Endothelial cell of umbilical vein (primary cell): ENCODE measurements around the gene UPB1. TPM values are rescaled to one million over a fixed set of nuclear protein-coding genes. Genes with fewer than 3 reads are reported as not detected.

Source experiments
- BruUV-seq: library from RNA; stranded (reverse); fragments of 400-500 nt; replicated peaks from 2 replicates; lab custom pipeline; 2021; lab: Mats Ljungman, UMichigan
- CTCF ChIA-PET: fragments of 300-600, 350-600 bp; sonication (Branson Sonifier 250); formaldehyde crosslinking; loops from one replicate; lab custom pipeline; 2021; ENCODE audit warnings: antibody characterized with exemption, inconsistent platforms; lab: Charles Lee
- POLR2A ChIA-PET: fragments of 300-600, 350-600 bp; sonication (Branson Sonifier 250); formaldehyde crosslinking; loops from one replicate; lab custom pipeline; 2021; ENCODE audit warnings: antibody characterized with exemption, inconsistent platforms; lab: Charles Lee
- DNase-seq: peaks from one replicate; pipeline ENCODE4 v3.0.0-alpha.2; 2011; ENCODE audit warnings: low read depth, low spot score
- FAIRE-seq: peaks from 2 replicates; lab custom pipeline; 2011; peaks lifted over from hg19 to GRCh38; lab: Jason Lieb, UNC
- H2AFZ ChIP-seq: 2 replicates; pipeline ENCODE4 v1.6.0; 2012; ENCODE audit warnings: low read depth, low read length, control low read depth, inconsistent platforms
- H3K27ac ChIP-seq: 2 replicates; pipeline ENCODE4 v1.5.1; 2011; ENCODE audit warnings: low read depth, mild to moderate bottlenecking, control low read depth, low read length, moderate library complexity; ENCODE audit not compliant: insufficient read depth
- H3K27me3 ChIP-seq, 2 experiments: 2 replicates each; pipeline versions ENCODE4 v1.6.0 to v1.6.1; 2011; ENCODE audit warnings: low read length in 2 of 2, mixed read lengths in 1 of 2; ENCODE audit not compliant: control insufficient read depth in 2 of 2, insufficient read depth in 2 of 2
- H3K36me3 ChIP-seq, 2 experiments: 2 replicates in 1 of 2; 3 replicates in 1 of 2; pipeline ENCODE4 v1.5.1; 2011; ENCODE audit warnings: low read length in 2 of 2, mild to moderate bottlenecking in 1 of 2, moderate library complexity in 1 of 2; ENCODE audit not compliant: control insufficient read depth in 2 of 2, insufficient read depth in 2 of 2; ENCODE audit errors: extremely low read depth in 1 of 2
- H3K4me1 ChIP-seq: 3 replicates; pipeline ENCODE4 v1.5.1; 2011; ENCODE audit warnings: mild to moderate bottlenecking, low read length; ENCODE audit not compliant: control insufficient read depth, insufficient read depth; ENCODE audit errors: extremely low read depth
- H3K4me2 ChIP-seq: 2 replicates; pipeline ENCODE4 v1.6.1; 2011; ENCODE audit warnings: low read length, control low read depth, mixed read lengths; ENCODE audit not compliant: insufficient read depth
- H3K4me3 ChIP-seq, 3 experiments: fragments of 200-600 bp in 1 of 3; sonication (generic), shearing (Covaris generic) in 1 of 3; replicated peaks in 1 of 3; 2 replicates each; pipeline ENCODE4 v1.5.1; 2011 to 2016; ENCODE audit warnings: control low read depth in 3 of 3, low read length in 3 of 3, mild to moderate bottlenecking in 2 of 3, inconsistent platforms in 1 of 3, low read depth in 1 of 3, moderate library complexity in 1 of 3; ENCODE audit not compliant: insufficient read depth in 1 of 3
- H3K79me2 ChIP-seq: 2 replicates; pipeline ENCODE4 v1.6.0; 2012; ENCODE audit warnings: low read length, inconsistent platforms; ENCODE audit not compliant: control insufficient read depth, insufficient read depth
- H3K9ac ChIP-seq: replicated peaks from 2 replicates; pipeline ENCODE3; 2011; ENCODE audit warnings: low read length, control low read depth; ENCODE audit not compliant: insufficient read depth; ENCODE audit errors: extremely low read depth
- H3K9me1 ChIP-seq: replicated peaks from 3 replicates; pipeline ENCODE4 v1.6.0; 2011; ENCODE audit warnings: mild to moderate bottlenecking, low read length; ENCODE audit not compliant: control insufficient read depth, insufficient read depth; ENCODE audit errors: extremely low read depth
- H3K9me3 ChIP-seq: replicated peaks from 2 replicates; pipeline ENCODE4 v1.5.1; 2012; ENCODE audit warnings: low read length, inconsistent platforms; ENCODE audit not compliant: control insufficient read depth, insufficient read depth
- H4K20me1 ChIP-seq: replicated peaks from 2 replicates; pipeline ENCODE3; 2011; ENCODE audit warnings: mild to moderate bottlenecking, low read length; ENCODE audit not compliant: control insufficient read depth, insufficient read depth; ENCODE audit errors: extremely low read depth
- CTCF ChIP-seq, 2 donors: IDR thresholded peaks; 1 replicate in 1 of 2; 2 replicates in 1 of 2; pipeline ENCODE4 v1.5.1; 2011; ENCODE audit warnings: low read length in 2 of 2, mild to moderate bottlenecking in 2 of 2, moderate library complexity in 2 of 2, control low read depth in 1 of 2, inconsistent platforms in 1 of 2, low read depth in 1 of 2; ENCODE audit not compliant: insufficient read depth in 1 of 2; ENCODE audit errors: extremely low read depth in 1 of 2
- EZH2 ChIP-seq: IDR thresholded peaks from 2 replicates; pipeline ENCODE4 v1.6.1; 2012; ENCODE audit warnings: borderline replicate concordance, low read depth, mild to moderate bottlenecking, moderate library complexity, low read length, inconsistent platforms; ENCODE audit not compliant: severe bottlenecking
- FOS ChIP-seq: IDR thresholded peaks from 2 replicates; pipeline ENCODE4 v1.6.1; 2011; ENCODE audit warnings: mild to moderate bottlenecking, low read length, moderate library complexity, borderline replicate concordance; ENCODE audit not compliant: insufficient read depth
- GATA2 ChIP-seq: IDR thresholded peaks from 2 replicates; pipeline ENCODE4 v1.7.0; 2011; ENCODE audit warnings: low read depth, mild to moderate bottlenecking, moderate library complexity, mixed read lengths, low read length; ENCODE audit not compliant: insufficient read length, insufficient read depth
- JUN ChIP-seq: IDR thresholded peaks from 2 replicates; pipeline ENCODE4 v1.6.1; 2011; ENCODE audit warnings: borderline replicate concordance, low read depth; ENCODE audit not compliant: insufficient read length, insufficient read depth
- MAX ChIP-seq: IDR thresholded peaks from 2 replicates; pipeline ENCODE4 v1.6.1; 2011; ENCODE audit not compliant: insufficient read depth, insufficient read length
- MYC ChIP-seq: IDR thresholded peaks from one replicate; pipeline ENCODE4 v1.6.1; 2011; ENCODE audit warnings: mild to moderate bottlenecking, low read depth, low read length
- POLR2A ChIP-seq: IDR thresholded peaks from 2 replicates; pipeline ENCODE4 v1.6.1; 2012; ENCODE audit warnings: low read depth, mild to moderate bottlenecking, control low read depth, low read length
- POLR2AphosphoS5 ChIP-seq: IDR thresholded peaks from 2 replicates; pipeline ENCODE4 v1.6.1; 2012; ENCODE audit warnings: low read depth, mild to moderate bottlenecking, control low read depth, low read length, moderate library complexity; ENCODE audit not compliant: insufficient read depth
- dilution Hi-C: fragments of 300-500 bp; cut with MboI; formaldehyde crosslinking; loops from one replicate; pipeline ENCODE4 v1.15.0; 2019; ENCODE audit warnings: low sequenced_read_pairs; ENCODE audit not compliant: extremely low pct_ligation_motif_present
- intact Hi-C: fragments of 100-400 bp; cut with micrococcal nuclease; formaldehyde crosslinking; loops from one replicate; pipeline ENCODE4 v1.10.0; 2022
- polyA plus RNA-seq, 4 experiments: library from polyadenylated mRNA; depleted of rRNA in 3 of 4; stranded (reverse) in 3 of 4; unstranded in 1 of 4; fragments of >200 nt; gene quantifications; 2 replicates each; pipeline versions ENCODE4 v1.2.1 to v1.2.3, GENCODE V29; 2011 to 2012; ENCODE audit warnings: missing spikeins in 1 of 4
- total RNA-seq: library from RNA; stranded (reverse); gene quantifications from 2 replicates; pipeline ENCODE4 v1.2.3, GENCODE V29; 2021

The UPB1 gene
- total and polyA plus RNA-seq, 2 donors (not counting 3 experiments of a cell fraction or from before 2014, with no cell fraction given), result 0.30 to 0.80 TPM

GRCh38 chr22:24543679-24544243, 48.6 kb downstream of the UPB1 start:
- H3K9me3 ChIP-seq, result no peaks in the 10 kb centered on the region
- no peak overlapping the region for H2AFZ ChIP-seq
- dilution Hi-C loops, result no loop called here
- intact Hi-C loops, result no loop called here
- H3K9ac ChIP-seq, result no peak overlapping the region
- POLR2A ChIA-PET, result no interaction called here
- H3K36me3 ChIP-seq, result peaks cover 3 to 58% of the 10 kb centered on the region in 2 experiments
- H3K4me1 ChIP-seq, result peaks cover 3% of the 10 kb centered on the region
- H4K20me1 ChIP-seq, result no peaks in the 10 kb centered on the region
- BruUV-seq, result no TSS peak
- no peak for FAIRE-seq
- no peak overlapping the region for H3K27ac ChIP-seq
- H3K9me1 ChIP-seq, result no peaks in the 10 kb centered on the region
- no peak overlapping the region for H3K4me2 ChIP-seq
- no peaks in the 10 kb centered on the region for H3K79me2 ChIP-seq
- H3K27me3 ChIP-seq, result no peaks in the 10 kb centered on the region
- no peak overlapping the region for H3K4me3 ChIP-seq
- no peak for TF ChIP-seq CTCF (IDR thresholded peaks at IDR 0.05; ENCODE audit: extremely low read depth in 1 of 2, insufficient read depth in 1 of 2, low read depth in 1 of 2, low read length in 2 of 2)
- TF ChIP-seq POLR2AphosphoS5, result no peak
- TF ChIP-seq FOS, result no peak
- TF ChIP-seq GATA2, result no peak
- no peak for TF ChIP-seq JUN
- no peak for TF ChIP-seq MAX
- TF ChIP-seq MYC, result no peak
- no peak for TF ChIP-seq EZH2
- TF ChIP-seq POLR2A, result no peak
- CTCF ChIA-PET, result no interaction called here
- DNase-seq, result no peak
